ENCODE results near the gene PRKCG. TPM values are rescaled to one million over a fixed set of nuclear protein-coding genes. Genes with fewer than 3 reads are reported as not detected.

PRKCG gene
- total RNA-seq, 2 experiments from 2014 or later = 0.25 TPM; not detected in 1

- Mint-ChIP-seq H3K4me1 (peaks cover 16% of the 10 kb centered on the region), H3K27ac (no peak overlapping the region), H3K4me3 (no peak overlapping the region), H3K9me3 (ENCODE audit: low read depth) (no peaks in the 10 kb centered on the region), H3K36me3 (ENCODE audit: low read depth) (no peaks in the 10 kb centered on the region), H3K27me3 (peaks cover 20% of the 10 kb centered on the region)
- intact Hi-C loops (cut with DNase I, micrococcal nuclease) = loop anchor here in 1 of 2 experiments (2.0 kb wide), 2 partner anchors 16 to 30 kb away; partner anchors contain the start of gene MYADM
- ATAC-seq (no peak), DNase-seq (no peak)
- POLR2A ChIA-PET = interaction anchor here (0.6 kb wide), 1 partner anchor 11 kb away, joined by 3 read pairs; no protein-coding TSS in a partner anchor
- CTCF ChIA-PET = no interaction called here
Measured at GRCh38 chr19:53883231-53883661, 1.2 kb downstream of the PRKCG start.

GRCh38 chr19:53883741-53884140 is 1.7 kb downstream of the PRKCG start:
- POLR2A ChIA-PET = no interaction called here
- CTCF ChIA-PET = interaction anchor here (0.7 kb wide), 1 partner anchor 211 kb away, joined by 3 read pairs; no protein-coding TSS in a partner anchor
- intact Hi-C loops (cut with DNase I, micrococcal nuclease) = loop anchor here in 1 of 2 experiments (2.0 kb wide), 2 partner anchors 17 to 31 kb away; partner anchors contain the start of gene MYADM

DNA sequence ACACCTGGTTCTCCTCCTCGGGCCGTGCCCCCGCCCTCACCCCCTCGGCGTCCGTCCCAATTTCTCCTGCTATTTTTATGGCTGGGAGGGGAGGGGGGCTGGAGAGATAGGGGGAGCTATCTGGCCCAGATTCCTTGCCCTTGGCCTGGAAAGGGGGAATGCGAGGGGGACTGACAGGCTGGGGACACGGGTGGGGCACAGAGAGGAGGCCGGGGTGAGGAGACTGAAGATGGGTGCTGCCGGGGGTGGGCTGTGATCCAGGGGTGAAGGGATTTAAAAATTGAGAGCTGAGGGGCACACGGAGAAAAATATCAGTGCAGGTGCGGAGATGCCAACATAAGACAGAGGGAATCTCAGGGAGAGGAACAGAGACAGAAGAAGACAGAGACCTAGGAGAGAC is 2.3 kb downstream of the PRKCG start:
- ATAC-seq = no peak
- H3K4me1 Mint-ChIP-seq = peaks cover 10% of the 10 kb centered on the region
- no peak overlapping the region for H3K27ac Mint-ChIP-seq
- intact Hi-C loops (cut with DNase I, micrococcal nuclease) = no loop called here
- no peaks in the 10 kb centered on the region for H3K9me3 Mint-ChIP-seq (ENCODE audit: low read depth)
- no peaks in the 10 kb centered on the region for H3K36me3 Mint-ChIP-seq (ENCODE audit: low read depth)
- H3K4me3 Mint-ChIP-seq = no peak overlapping the region
- H3K27me3 Mint-ChIP-seq = peaks cover 20% of the 10 kb centered on the region
- ChIA-PET CTCF (interaction anchor here (0.7 kb wide), 2 partner anchors 14 to 211 kb away, joined by 3 read pairs; no protein-coding TSS in a partner anchor), POLR2A (no interaction called here)
- DNase-seq = no peak

More at GRCh38 chr19:53883741-53884140, 1.7 kb downstream of the PRKCG start:
- ATAC-seq = no peak
- Mint-ChIP-seq H3K36me3 (ENCODE audit: low read depth) (no peaks in the 10 kb centered on the region), H3K9me3 (ENCODE audit: low read depth) (no peaks in the 10 kb centered on the region), H3K27ac (no peak overlapping the region), H3K27me3 (peaks cover 20% of the 10 kb centered on the region), H3K4me1 (peaks cover 13% of the 10 kb centered on the region), H3K4me3 (no peak overlapping the region)
- no peak for DNase-seq

GRCh38 chr19:53885036-53885435 is 3.0 kb downstream of the PRKCG start:
- Mint-ChIP-seq H3K36me3 (ENCODE audit: low read depth) (no peaks in the 10 kb centered on the region), H3K4me1 (peaks cover 13% of the 10 kb centered on the region), H3K9me3 (ENCODE audit: low read depth) (no peaks in the 10 kb centered on the region), H3K27ac (no peak overlapping the region), H3K27me3 (peaks cover 20% of the 10 kb centered on the region), H3K4me3 (no peak overlapping the region)
- intact Hi-C loops (cut with DNase I, micrococcal nuclease) = no loop called here
- DNase-seq = no peak
- ChIA-PET POLR2A (no interaction called here), CTCF (interaction anchor here (0.7 kb wide), 1 partner anchor 15 kb away, joined by 3 read pairs; no protein-coding TSS in a partner anchor)
- ATAC-seq = no peak

DNA sequence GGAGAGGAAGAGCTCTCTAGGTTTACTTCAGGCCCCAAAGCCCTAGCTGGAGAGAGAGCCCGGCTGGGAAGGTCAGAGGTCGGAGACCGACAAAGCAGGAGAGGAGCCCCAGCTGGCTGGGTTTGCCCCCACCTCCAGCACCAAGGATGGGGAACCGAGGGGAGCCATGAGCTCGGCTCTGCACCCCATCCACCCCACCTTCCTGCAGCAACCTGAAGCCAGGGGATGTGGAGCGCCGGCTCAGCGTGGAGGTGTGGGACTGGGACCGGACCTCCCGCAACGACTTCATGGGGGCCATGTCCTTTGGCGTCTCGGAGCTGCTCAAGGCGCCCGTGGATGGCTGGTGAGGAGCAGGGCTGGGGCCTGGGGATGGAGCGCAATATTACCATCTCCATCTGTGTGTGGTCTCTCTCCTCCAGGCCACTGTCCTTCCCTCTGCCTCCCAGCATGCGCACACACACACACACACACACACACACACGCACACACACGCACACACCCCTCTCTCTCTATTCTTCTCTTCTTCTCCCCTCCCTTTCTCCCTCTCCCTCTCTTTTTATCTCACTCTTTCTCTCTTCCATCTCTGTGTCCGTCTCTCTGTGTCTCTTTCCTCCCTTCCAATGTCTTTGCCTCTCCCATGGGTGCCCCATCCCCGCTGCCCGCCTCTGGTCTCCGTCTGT is 10.4 kb downstream of the PRKCG start:
- Mint-ChIP-seq H3K4me1 (peaks cover 5% of the 10 kb centered on the region), H3K27ac (no peak overlapping the region), H3K27me3 (peaks cover 25% of the 10 kb centered on the region), H3K9me3 (ENCODE audit: low read depth) (no peaks in the 10 kb centered on the region), H3K36me3 (ENCODE audit: low read depth) (no peaks in the 10 kb centered on the region), H3K4me3 (no peak overlapping the region)
- ChIA-PET POLR2A (no interaction called here), CTCF (interaction anchor here (0.7 to 1.4 kb wide), 2 partner anchors 20 to 138 kb away, joined by 3 to 5 read pairs; no protein-coding TSS in a partner anchor)
- intact Hi-C loops (cut with DNase I, micrococcal nuclease) = no loop called here
- DNase-seq (no peak), ATAC-seq (no peak)

- H3K27me3 Mint-ChIP-seq = peaks cover 27% of the 10 kb centered on the region
- POLR2A ChIA-PET = no interaction called here
- H3K9me3 Mint-ChIP-seq (ENCODE audit: low read depth) = no peaks in the 10 kb centered on the region
- DNase-seq (no peak), ATAC-seq (no peak)
- peaks cover 5% of the 10 kb centered on the region for H3K4me1 Mint-ChIP-seq
- H3K36me3 Mint-ChIP-seq (ENCODE audit: low read depth) = no peaks in the 10 kb centered on the region
- CTCF ChIA-PET = no interaction called here
- no peak overlapping the region for H3K4me3 Mint-ChIP-seq
- intact Hi-C loops (cut with DNase I, micrococcal nuclease) = no loop called here
- H3K27ac Mint-ChIP-seq = no peak overlapping the region
Measured at GRCh38 chr19:53892981-53893325, 11.0 kb downstream of the PRKCG start.

DNA sequence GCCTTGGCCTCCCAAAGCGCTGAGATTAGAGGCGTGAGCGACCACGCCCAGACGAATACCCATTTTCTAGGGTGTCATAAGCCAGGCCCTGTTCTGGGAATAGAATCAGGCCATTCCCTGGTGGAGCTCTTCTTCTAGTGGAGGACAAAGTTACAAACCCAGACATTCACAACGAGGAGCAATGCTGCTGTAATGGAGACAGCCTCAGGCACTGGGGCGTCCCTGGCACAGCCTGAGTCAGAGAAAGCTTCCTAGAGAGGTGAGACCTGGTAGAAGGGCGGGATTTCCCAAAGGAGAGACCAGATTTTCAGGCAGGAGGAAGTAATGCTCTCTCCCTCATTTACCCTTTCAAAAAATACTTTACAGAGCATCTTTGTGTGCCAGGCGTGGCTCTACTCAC is 12.7 kb downstream of the PRKCG start:
- peaks cover 12% of the 10 kb centered on the region for H3K4me1 Mint-ChIP-seq
- H3K27ac Mint-ChIP-seq = no peak overlapping the region
- no peak for DNase-seq
- ATAC-seq = no peak
- CTCF ChIA-PET = no interaction called here
- POLR2A ChIA-PET = no interaction called here
- no peaks in the 10 kb centered on the region for H3K9me3 Mint-ChIP-seq (ENCODE audit: low read depth)
- H3K4me3 Mint-ChIP-seq = no peak overlapping the region
- H3K27me3 Mint-ChIP-seq = peaks cover 38% of the 10 kb centered on the region
- intact Hi-C loops (cut with DNase I, micrococcal nuclease) = no loop called here
- no peaks in the 10 kb centered on the region for H3K36me3 Mint-ChIP-seq (ENCODE audit: low read depth)

DNA sequence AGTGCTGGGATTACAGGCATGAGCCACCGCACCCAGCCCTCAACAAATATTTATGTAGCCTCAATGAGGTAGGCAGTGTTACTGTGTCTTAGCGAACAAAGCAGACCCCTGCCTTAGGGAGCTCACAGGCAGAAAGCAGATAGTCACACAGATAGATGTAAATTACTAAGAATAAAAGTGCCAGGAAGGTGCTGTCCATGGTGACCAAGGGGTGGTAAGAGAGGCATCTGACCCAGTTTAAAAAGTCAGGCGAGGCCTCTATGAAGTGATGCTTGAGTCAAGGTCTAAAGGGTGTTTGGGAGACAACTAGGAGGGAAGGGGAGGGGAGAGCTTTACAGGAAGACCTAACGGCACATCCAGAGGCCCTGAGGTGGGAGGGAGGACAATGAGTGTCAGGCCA is 14.7 kb downstream of the PRKCG start:
- DNase-seq (no peak), ATAC-seq (no peak)
- Mint-ChIP-seq H3K4me3 (no peak overlapping the region), H3K36me3 (ENCODE audit: low read depth) (no peaks in the 10 kb centered on the region), H3K9me3 (ENCODE audit: low read depth) (no peaks in the 10 kb centered on the region), H3K27ac (no peak overlapping the region), H3K4me1 (peaks cover 8% of the 10 kb centered on the region), H3K27me3 (peaks cover 42% of the 10 kb centered on the region)
- ChIA-PET POLR2A (no interaction called here), CTCF (interaction anchor here (0.5 to 1.2 kb wide), 3 partner anchors 55 to 533 kb away, joined by 3 to 4 read pairs (median 4); no protein-coding TSS in a partner anchor)
- intact Hi-C loops (cut with DNase I, micrococcal nuclease) = no loop called here

GRCh38 chr19:53897459-53897858 is 15.5 kb downstream of the PRKCG start:
- H3K9me3 Mint-ChIP-seq (ENCODE audit: low read depth) = no peaks in the 10 kb centered on the region
- H3K36me3 Mint-ChIP-seq (ENCODE audit: low read depth) = no peaks in the 10 kb centered on the region
- intact Hi-C loops (cut with DNase I, micrococcal nuclease) = no loop called here
- DNase-seq (no peak), ATAC-seq (no peak)
- H3K4me1 Mint-ChIP-seq = peaks cover 8% of the 10 kb centered on the region
- no peak overlapping the region for H3K4me3 Mint-ChIP-seq
- peaks cover 43% of the 10 kb centered on the region for H3K27me3 Mint-ChIP-seq
- no peak overlapping the region for H3K27ac Mint-ChIP-seq
- POLR2A ChIA-PET = no interaction called here
- CTCF ChIA-PET = interaction anchor here (0.5 to 1.2 kb wide), 5 partner anchors 56 to 532 kb away, joined by 3 to 4 read pairs (median 3); no protein-coding TSS in a partner anchor

DNA sequence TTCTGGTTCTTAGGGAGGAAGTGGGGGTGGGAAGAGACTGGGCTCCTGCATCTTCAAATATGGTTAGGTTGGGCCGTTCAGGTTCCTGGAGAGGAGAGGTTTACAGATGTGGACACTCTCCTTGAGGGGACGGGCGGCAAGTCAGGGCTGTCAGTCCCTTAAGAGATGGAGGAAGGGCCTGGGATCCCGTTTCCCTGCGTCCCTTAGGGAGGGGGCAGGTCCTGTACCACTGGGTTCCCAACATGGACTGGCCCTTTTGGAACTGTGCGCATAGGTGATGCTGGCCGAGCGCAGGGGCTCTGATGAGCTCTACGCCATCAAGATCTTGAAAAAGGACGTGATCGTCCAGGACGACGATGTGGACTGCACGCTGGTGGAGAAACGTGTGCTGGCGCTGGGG is 16.2 kb downstream of the PRKCG start:
- Mint-ChIP-seq H3K9me3 (ENCODE audit: low read depth) (no peaks in the 10 kb centered on the region), H3K36me3 (ENCODE audit: low read depth) (no peaks in the 10 kb centered on the region), H3K4me1 (peaks cover 8% of the 10 kb centered on the region), H3K4me3 (no peak overlapping the region), H3K27me3 (peaks cover 43% of the 10 kb centered on the region), H3K27ac (no peak overlapping the region)
- intact Hi-C loops (cut with DNase I, micrococcal nuclease) = no loop called here
- ChIA-PET POLR2A (interaction anchor here (0.8 kb wide), 1 partner anchor 27 kb away, joined by 4 read pairs; no protein-coding TSS in a partner anchor), CTCF (interaction anchor here (0.7 kb wide), 1 partner anchor 105 kb away, joined by 3 read pairs; no protein-coding TSS in a partner anchor)
- no peak for ATAC-seq
- DNase-seq = no peak

DNA sequence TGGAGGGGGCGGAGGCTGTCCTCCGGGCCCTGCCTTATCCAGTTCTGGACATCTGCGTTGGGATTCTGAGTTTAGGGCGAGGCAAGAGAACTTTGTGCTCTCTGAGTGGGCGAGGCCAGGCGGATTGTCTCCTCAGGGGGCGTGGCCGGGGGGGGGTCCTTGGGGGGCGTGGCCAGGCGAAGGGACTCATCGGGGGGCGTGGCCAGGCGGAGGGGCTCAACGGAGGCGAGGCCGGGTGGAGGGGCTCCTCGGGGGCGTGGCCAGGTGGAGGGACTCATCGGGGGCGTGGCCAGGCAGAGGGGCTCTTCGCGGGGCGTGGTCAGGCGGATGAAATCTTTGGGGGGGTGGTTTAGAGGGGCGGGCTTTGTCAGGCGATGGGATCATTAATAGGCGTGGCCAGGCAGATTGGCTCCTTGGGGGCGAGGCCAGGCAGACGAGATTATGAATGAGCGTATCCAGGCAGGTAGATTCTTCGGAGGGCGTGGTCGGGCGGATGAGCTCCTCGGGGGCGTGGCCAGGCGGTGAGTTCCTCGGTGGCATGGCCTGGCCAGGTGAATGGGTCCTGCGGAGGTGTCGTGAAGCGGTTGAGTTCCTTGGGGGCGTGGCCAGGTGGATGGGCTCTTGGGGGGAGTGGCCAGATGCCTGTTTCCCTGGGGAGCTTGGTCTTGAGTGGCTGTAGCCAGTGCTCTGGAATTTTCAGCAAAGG is 16.8 kb downstream of the PRKCG start:
- POLR2A ChIA-PET = interaction anchor here (0.6 to 0.8 kb wide), 2 partner anchors 27 to 240 kb away, joined by 3 to 4 read pairs; no protein-coding TSS in a partner anchor
- DNase-seq (peak; percentile 41), ATAC-seq (no peak)
- Mint-ChIP-seq H3K27me3 (peaks cover 40% of the 10 kb centered on the region), H3K9me3 (ENCODE audit: low read depth) (no peaks in the 10 kb centered on the region), H3K4me3 (no peak overlapping the region), H3K36me3 (ENCODE audit: low read depth) (no peaks in the 10 kb centered on the region), H3K27ac (no peak overlapping the region), H3K4me1 (peaks cover 8% of the 10 kb centered on the region)
- CTCF ChIA-PET = no interaction called here
- intact Hi-C loops (cut with DNase I, micrococcal nuclease) = loop anchor here in 1 of 2 experiments (1.0 kb wide), 1 partner anchor 8 kb away; no protein-coding TSS in a partner anchor

Measured in activated CD4-positive, alpha-beta T cell treated with anti-CD3 and anti-CD28 coated beads for 36 hours (primary cell).